OCI-LY3 (cell line): ENCODE measurements around the gene SLC52A3.

ENCODE experiments used
- H2AFZ ChIP-seq: fragments of 200-600, 300-600 bp; shearing (Covaris generic); 2 replicates; pipeline ENCODE4 v1.6.0; 2014; ENCODE audit warnings: antibody characterized with exemption, low read depth, low read length
- H3K27ac ChIP-seq: fragments of 200-600, 300-600 bp; sonication (generic); 2 replicates; pipeline ENCODE4 v1.5.1; 2014; ENCODE audit warnings: mild to moderate bottlenecking, low read length, moderate library complexity, mixed read lengths
- H3K27me3 ChIP-seq: fragments of 200-600, 300-600 bp; sonication (generic); 2 replicates; pipeline ENCODE4 v1.6.1; 2014; ENCODE audit warnings: low read depth, low read length, mixed read lengths
- H3K36me3 ChIP-seq: fragments of 200-600, 300-600 bp; sonication (generic); replicated peaks from 2 replicates; pipeline ENCODE3; 2014; ENCODE audit warnings: low read depth, low read length, mixed read lengths
- H3K4me1 ChIP-seq: fragments of 300-600, 200-600 bp; sonication (generic); 2 replicates; pipeline ENCODE4 v1.6.1; 2014; ENCODE audit warnings: low read length, mixed read lengths
- H3K4me2 ChIP-seq: fragments of 200-600, 300-600 bp; sonication (generic); 2 replicates; pipeline ENCODE4 v1.6.1; 2014; ENCODE audit warnings: low read length, mixed read lengths
- H3K4me3 ChIP-seq: fragments of 300-600, 200-600 bp; sonication (generic); 2 replicates; pipeline ENCODE4 v1.5.1; 2014; ENCODE audit warnings: antibody characterized with exemption, mild to moderate bottlenecking, low read length, moderate library complexity
- H3K79me2 ChIP-seq: fragments of 300-600, 200-600 bp; shearing (Covaris generic); 2 replicates; pipeline ENCODE4 v1.6.1; 2014; ENCODE audit warnings: mild to moderate bottlenecking, low read length, mixed read lengths
- H3K9ac ChIP-seq: fragments of 300-600, 200-600 bp; shearing (Covaris generic); 2 replicates; pipeline ENCODE4 v1.6.0; 2014; ENCODE audit warnings: mild to moderate bottlenecking, low read length, moderate library complexity
- H3K9me3 ChIP-seq: fragments of 200-600, 300-600 bp; shearing (Covaris generic); 2 replicates; pipeline ENCODE4 v1.6.1; 2014; ENCODE audit warnings: low read length, mixed read lengths; ENCODE audit not compliant: insufficient read depth
- H4K20me1 ChIP-seq: fragments of 200-600, 300-600 bp; sonication (generic); 2 replicates; pipeline ENCODE4 v1.6.1; 2016; ENCODE audit warnings: low read length, mixed read lengths; ENCODE audit not compliant: insufficient read depth
- CTCF ChIP-seq: fragments of 200-600, 300-600 bp; sonication (generic); IDR thresholded peaks from 2 replicates; pipeline ENCODE4 v1.5.1; 2014; ENCODE audit warnings: antibody characterized with exemption, low read length, low read depth
- EZH2phosphoT487 ChIP-seq: fragments of 200-600 bp; shearing (Covaris generic); IDR thresholded peaks from 2 replicates; pipeline ENCODE4 v1.6.1; 2018; ENCODE audit warnings: antibody characterized with exemption, mixed run types, low read depth

Gene SLC52A3

GRCh38 chr20:733861-734260 lies 34.4 kb downstream of the SLC52A3 start:
- no peaks in the 10 kb centered on the region for H3K36me3 ChIP-seq
- TF ChIP-seq CTCF, result no peak
- no peak for TF ChIP-seq EZH2phosphoT487
- peaks cover 6% of the 10 kb centered on the region for H3K27me3 ChIP-seq
- H3K4me1 ChIP-seq, result peaks cover 6% of the 10 kb centered on the region
- H3K4me2 ChIP-seq, result no peak overlapping the region
- no peaks in the 10 kb centered on the region for H4K20me1 ChIP-seq
- no peaks in the 10 kb centered on the region for H3K79me2 ChIP-seq
- H3K9me3 ChIP-seq, result no peaks in the 10 kb centered on the region
- H3K27ac ChIP-seq, result no peak overlapping the region
- H2AFZ ChIP-seq, result no peak overlapping the region
- H3K9ac ChIP-seq, result no peak overlapping the region
- no peak overlapping the region for H3K4me3 ChIP-seq

GRCh38 chr20:732727-733126 lies 35.6 kb downstream of the SLC52A3 start:
- H3K9me3 ChIP-seq, result no peaks in the 10 kb centered on the region
- H3K9ac ChIP-seq, result no peak overlapping the region
- H3K36me3 ChIP-seq, result no peaks in the 10 kb centered on the region
- H4K20me1 ChIP-seq, result no peaks in the 10 kb centered on the region
- H3K4me3 ChIP-seq, result no peak overlapping the region
- H3K27me3 ChIP-seq, result peaks cover 6% of the 10 kb centered on the region
- no peak overlapping the region for H2AFZ ChIP-seq
- H3K27ac ChIP-seq, result no peak overlapping the region
- peaks cover 13% of the 10 kb centered on the region for H3K4me1 ChIP-seq
- H3K79me2 ChIP-seq, result no peaks in the 10 kb centered on the region
- TF ChIP-seq EZH2phosphoT487 (no peak), CTCF (no peak)
- no peak overlapping the region for H3K4me2 ChIP-seq

- Histone ChIP-seq H3K79me2 (no peaks in the 10 kb centered on the region), H3K9ac (no peak overlapping the region), H3K27me3 (peaks cover 8% of the 10 kb centered on the region), H2AFZ (no peak overlapping the region), H3K4me1 (peaks cover 16% of the 10 kb centered on the region), H4K20me1 (no peaks in the 10 kb centered on the region), H3K36me3 (no peaks in the 10 kb centered on the region), H3K9me3 (no peaks in the 10 kb centered on the region), H3K27ac (no peak overlapping the region), H3K4me3 (no peak overlapping the region), H3K4me2 (no peak overlapping the region)
- TF ChIP-seq EZH2phosphoT487 (no peak), CTCF (no peak)
These were observed 36.3 kb downstream of the SLC52A3 start for GRCh38 chr20:731891-732560.

GRCh38 chr20:730005-730404 lies 38.3 kb downstream of the SLC52A3 start:
- Histone ChIP-seq H3K36me3 (no peaks in the 10 kb centered on the region), H4K20me1 (no peaks in the 10 kb centered on the region), H2AFZ (no peak overlapping the region), H3K9me3 (no peaks in the 10 kb centered on the region), H3K27ac (no peak overlapping the region), H3K9ac (no peak overlapping the region), H3K4me3 (no peak overlapping the region), H3K4me1 (peaks cover 26% of the 10 kb centered on the region), H3K4me2 (no peak overlapping the region), H3K79me2 (no peaks in the 10 kb centered on the region), H3K27me3 (peaks cover 9% of the 10 kb centered on the region)
- TF ChIP-seq CTCF (no peak), EZH2phosphoT487 (no peak)
